GM12878 (cell line): Measurements from ENCODE around the gene CCDC68. TPM values are rescaled to one million over a fixed set of nuclear protein-coding genes. Genes with fewer than 3 reads are reported as not detected.

Source experiments
- ATAC-seq: fragments of 200-7000 bp; cut with Tn5 transposase; 3 replicates; pipeline ENCODE4 v1.9.1; 2020; ENCODE audit warnings: mild to moderate bottlenecking, moderate library complexity
- BruUV-seq: library from RNA; stranded (reverse); fragments of 400-500 nt; replicated peaks from 2 replicates; lab custom pipeline; 2021; lab: Mats Ljungman, UMichigan
- CTCF ChIA-PET: fragments of 300-600 bp; sonication (Branson Sonifier 250); formaldehyde crosslinking; extraction: SDS; loops from one replicate; lab custom pipeline; 2021; ENCODE audit warnings: inconsistent platforms; lab: Yijun Ruan, JAX
- POLR2A ChIA-PET: fragments of 350-600 bp; formaldehyde crosslinking; extraction: SDS; loops from one replicate; lab custom pipeline; 2021; ENCODE audit warnings: inconsistent platforms; lab: Charles Lee
- RAD21 ChIA-PET: fragments of 300-600 bp; sonication (Branson Sonifier 250); formaldehyde crosslinking; loops from one replicate; lab custom pipeline; 2023; ENCODE audit warnings: antibody characterized with exemption; ENCODE audit not compliant: unreplicated experiment; lab: Charles Lee
- SMC1A ChIA-PET: fragments of 300-600 bp; sonication (Branson Sonifier 250); formaldehyde crosslinking; loops from one replicate; lab custom pipeline; 2023; ENCODE audit not compliant: unreplicated experiment, uncharacterized antibody; lab: Charles Lee
- DNase-seq: peaks from one replicate; pipeline ENCODE4 v3.0.0-alpha.2; 2011; ENCODE audit warnings: low read depth, low spot score
- FAIRE-seq: peaks from 3 replicates; lab custom pipeline; 2011; peaks lifted over from hg19 to GRCh38; lab: Jason Lieb, UNC
- H2AFZ ChIP-seq: 2 replicates; pipeline ENCODE4 v1.6.0; 2011; ENCODE audit warnings: low read depth, low read length, control low read depth; ENCODE audit not compliant: control insufficient read depth
- H3K27ac ChIP-seq: 2 replicates; pipeline ENCODE4 v1.5.1; 2011; ENCODE audit warnings: control low read depth; ENCODE audit not compliant: control insufficient read depth, insufficient read depth
- H3K27me3 ChIP-seq, 2 experiments: replicated peaks in 1 of 2; 2 replicates each; pipeline versions ENCODE4 v1.6.0 to v1.6.1; 2011; ENCODE audit warnings: low read length in 1 of 2; ENCODE audit not compliant: control insufficient read depth in 2 of 2, insufficient read depth in 2 of 2
- H3K36me3 ChIP-seq, 2 experiments: 2 replicates each; pipeline ENCODE4 v1.5.1; 2011; ENCODE audit warnings: low read length in 1 of 2; ENCODE audit not compliant: control insufficient read depth in 2 of 2, insufficient read depth in 2 of 2
- H3K4me1 ChIP-seq: 2 replicates; pipeline ENCODE4 v1.6.1; 2011; ENCODE audit warnings: mild to moderate bottlenecking, low read length, moderate library complexity, mixed read lengths; ENCODE audit not compliant: control insufficient read depth, insufficient read depth
- H3K4me2 ChIP-seq: 2 replicates; pipeline ENCODE4 v1.6.0; 2011; ENCODE audit warnings: control low read depth; ENCODE audit not compliant: control insufficient read depth, insufficient read depth
- H3K4me3 ChIP-seq: fragments of 200-600 bp; sonication (generic); 2 replicates; pipeline ENCODE4 v1.5.1; 2016
- H3K79me2 ChIP-seq: 2 replicates; pipeline ENCODE4 v1.6.0; 2011; ENCODE audit warnings: low read length; ENCODE audit not compliant: control insufficient read depth, insufficient read depth
- H3K9ac ChIP-seq: 2 replicates; pipeline ENCODE4 v1.8.0; 2011; ENCODE audit warnings: low read length, control low read depth, mixed read lengths; ENCODE audit not compliant: control insufficient read depth, insufficient read depth
- H3K9me3 ChIP-seq: replicated peaks from 3 replicates; pipeline ENCODE4 v1.5.1; 2011; ENCODE audit warnings: mild to moderate bottlenecking, low read length; ENCODE audit not compliant: control insufficient read depth, insufficient read depth
- H4K20me1 ChIP-seq: 2 replicates; pipeline ENCODE4 v1.6.0; 2011; ENCODE audit not compliant: control insufficient read depth, insufficient read depth
- CBX5 ChIP-seq: sonication (generic); IDR thresholded peaks from 2 replicates; pipeline ENCODE4 v1.6.1; 2016; ENCODE audit warnings: low read depth, moderate library complexity, mild to moderate bottlenecking, inconsistent platforms
- CHD2 ChIP-seq: IDR thresholded peaks from 2 replicates; pipeline ENCODE4 v1.6.1; 2011; ENCODE audit warnings: low read depth, low read length, improper control_type of control experiment, borderline replicate concordance
- EGR1 ChIP-seq, 2 experiments: IDR thresholded peaks; 1 replicate in 1 of 2; 2 replicates in 1 of 2; pipeline ENCODE4 v1.6.1; 2011 to 2012; ENCODE audit warnings: low read depth in 2 of 2, low read length in 2 of 2, borderline replicate concordance in 1 of 2, mild to moderate bottlenecking in 1 of 2, moderate library complexity in 1 of 2
- HDAC2 ChIP-seq: fragments of 200-600 bp; sonication (generic); IDR thresholded peaks from 2 replicates; pipeline ENCODE4 v1.6.1; 2017
- IKZF1 ChIP-seq: fragments of 450-650 bp; conservative IDR thresholded peaks from 2 replicates; pipeline ENCODE4 v1.6.1; 2017; ENCODE audit warnings: antibody characterized with exemption, mild to moderate bottlenecking
- NFXL1 ChIP-seq: fragments of 450-650 bp; IDR thresholded peaks from 2 replicates; pipeline ENCODE4 v1.6.1; 2017; ENCODE audit warnings: antibody characterized with exemption, mild to moderate bottlenecking, borderline replicate concordance
- PML ChIP-seq: IDR thresholded peaks from 2 replicates; pipeline ENCODE4 v1.6.1; 2012; ENCODE audit warnings: low read length, inconsistent platforms
- POLR2A ChIP-seq: IDR thresholded peaks from 2 replicates; pipeline ENCODE4 v1.6.1; 2011; ENCODE audit warnings: low read depth, mild to moderate bottlenecking, low read length
- RELB ChIP-seq: fragments of 450-650 bp; IDR thresholded peaks from 2 replicates; pipeline ENCODE4 v1.6.1; 2017; ENCODE audit warnings: low read depth, mild to moderate bottlenecking, moderate library complexity
- SMAD5 ChIP-seq: IDR thresholded peaks from 2 replicates; pipeline ENCODE4 v1.6.1; 2016; ENCODE audit warnings: antibody characterized with exemption, low read depth
- TAF1 ChIP-seq: IDR thresholded peaks from 2 replicates; pipeline ENCODE4 v1.6.1; 2011; ENCODE audit warnings: mild to moderate bottlenecking, low read depth, low read length, borderline replicate concordance
- TARDBP ChIP-seq: IDR thresholded peaks from 2 replicates; pipeline ENCODE4 v1.6.1; 2016; ENCODE audit warnings: borderline replicate concordance
- WGBS: methylation state at CpG from one replicate; pipeline ENCODE4 v1.1.6; 2016; ENCODE audit warnings: low lambda C conversion rate; ENCODE audit not compliant: insufficient replicate concordance, insufficient coverage; ENCODE audit errors: missing lambda C conversion rate; 5-methylcytosine and 5-hydroxymethylcytosine counted together
- in situ Hi-C: fragments of 300-500 bp; cut with MboI; formaldehyde crosslinking; loops from 9 replicates; pipeline ENCODE4 v1.14.3; 2018; ENCODE audit warnings: mixed read lengths
- intact Hi-C: fragments of 100-400 bp; cut with micrococcal nuclease; formaldehyde crosslinking; loops from one replicate; pipeline ENCODE4 v1.14.2; 2022; ENCODE audit not compliant: unreplicated experiment
- polyA plus RNA-seq, 11 experiments: library from polyadenylated mRNA; depleted of rRNA in 4 of 11; unstranded in 6 of 11; stranded (reverse) in 5 of 11; fragments of >200 nt; fragmentation: Nextera tagmentation in 4 of 11; fragmentation: Illumina TruSeq in 1 of 11; extraction: Ambion mirVana in 4 of 11; extraction: Trizol in 1 of 11; gene quantifications; 1 replicate in 1 of 11; 2 replicates in 10 of 11; pipeline versions ENCODE4 v1.2.1 to v1.2.3, GENCODE V29; 2011 to 2016; ENCODE audit warnings: inconsistent platforms in 2 of 11, missing spikeins in 2 of 11, low read depth in 1 of 11
- total RNA-seq, 4 experiments: library from RNA; depleted of rRNA in 3 of 4; stranded (reverse); fragments of >200 nt in 3 of 4; fragmentation: Illumina TruSeq in 1 of 4; extraction: Trizol in 1 of 4; gene quantifications; 2 replicates each; pipeline versions ENCODE4 v1.2.1 to v1.2.3, GENCODE V29; 2013 to 2021

CCDC68 gene
- total and polyA plus RNA-seq, 10 of the 15 experiments (the other 5 are each of a cell fraction or from before 2014, with no cell fraction given): 0.04 TPM; not detected in 9

- no peaks in the 10 kb centered on the region for H3K9me3 ChIP-seq
- no peak overlapping the region for H3K9ac ChIP-seq
- ATAC-seq (no peak), DNase-seq (no peak), FAIRE-seq (no peak)
- no peaks in the 10 kb centered on the region for H4K20me1 ChIP-seq
- RAD21 ChIA-PET: no interaction called here
- H3K4me1 ChIP-seq: no peaks in the 10 kb centered on the region
- intact Hi-C loops (no loop called here), in situ Hi-C loops (no loop called here)
- no peak overlapping the region for H3K4me2 ChIP-seq
- no peak overlapping the region for H2AFZ ChIP-seq
- H3K4me3 ChIP-seq: no peak overlapping the region
- POLR2A ChIA-PET: no interaction called here
- H3K27ac ChIP-seq: no peak overlapping the region
- CTCF ChIA-PET: no interaction called here
- TF ChIP-seq CHD2: no peak
- SMC1A ChIA-PET: no interaction called here
- H3K79me2 ChIP-seq: no peaks in the 10 kb centered on the region
- no peaks in the 10 kb centered on the region for H3K27me3 ChIP-seq
- no TSS peak for BruUV-seq
- H3K36me3 ChIP-seq: no peaks in the 10 kb centered on the region
- 32% methylated on average over 5 of the region's 5 CpGs for WGBS
Observed at GRCh38 chr18:55003695-55004094, 44.4 kb upstream of the CCDC68 start.

GRCh38 chr18:55002261-55002660 lies 43.0 kb upstream of the CCDC68 start:
- no peaks in the 10 kb centered on the region for H3K27me3 ChIP-seq
- H3K4me2 ChIP-seq: no peak overlapping the region
- POLR2A ChIA-PET: no interaction called here
- H3K4me3 ChIP-seq: no peak overlapping the region
- DNase-seq (no peak), FAIRE-seq (no peak), ATAC-seq (no peak)
- TF ChIP-seq NFXL1: no peak
- TF ChIP-seq SMAD5: no peak
- TF ChIP-seq TAF1: no peak
- no peak for TF ChIP-seq IKZF1
- no peak for TF ChIP-seq PML
- no peak for TF ChIP-seq TARDBP
- TF ChIP-seq CBX5: no peak
- TF ChIP-seq POLR2A: no peak
- no peak for TF ChIP-seq EGR1 (IDR thresholded peaks at IDR 0.05; ENCODE audit: borderline replicate concordance in 1 of 2, low read depth in 2 of 2, low read length in 2 of 2)
- no peak for TF ChIP-seq HDAC2
- TF ChIP-seq RELB: no peak
- BruUV-seq: no TSS peak
- no peaks in the 10 kb centered on the region for H4K20me1 ChIP-seq
- RAD21 ChIA-PET: no interaction called here
- H3K9ac ChIP-seq: no peak overlapping the region
- no peak overlapping the region for H3K27ac ChIP-seq
- no peak overlapping the region for H2AFZ ChIP-seq
- SMC1A ChIA-PET: no interaction called here
- H3K36me3 ChIP-seq: no peaks in the 10 kb centered on the region
- CTCF ChIA-PET: no interaction called here
- in situ Hi-C loops (no loop called here), intact Hi-C loops (no loop called here)
- H3K9me3 ChIP-seq: no peaks in the 10 kb centered on the region
- no peaks in the 10 kb centered on the region for H3K79me2 ChIP-seq
- 40% methylated on average over 3 of the region's 3 CpGs for WGBS
- no peaks in the 10 kb centered on the region for H3K4me1 ChIP-seq
